ENCODE results near the gene MAP2K7.
"Not testable (repeated sequence)": the region's sequence is repeated elsewhere in the genome, so short reads cannot be mapped to it uniquely, and the experiment has no call there.

Gene MAP2K7

DNA sequence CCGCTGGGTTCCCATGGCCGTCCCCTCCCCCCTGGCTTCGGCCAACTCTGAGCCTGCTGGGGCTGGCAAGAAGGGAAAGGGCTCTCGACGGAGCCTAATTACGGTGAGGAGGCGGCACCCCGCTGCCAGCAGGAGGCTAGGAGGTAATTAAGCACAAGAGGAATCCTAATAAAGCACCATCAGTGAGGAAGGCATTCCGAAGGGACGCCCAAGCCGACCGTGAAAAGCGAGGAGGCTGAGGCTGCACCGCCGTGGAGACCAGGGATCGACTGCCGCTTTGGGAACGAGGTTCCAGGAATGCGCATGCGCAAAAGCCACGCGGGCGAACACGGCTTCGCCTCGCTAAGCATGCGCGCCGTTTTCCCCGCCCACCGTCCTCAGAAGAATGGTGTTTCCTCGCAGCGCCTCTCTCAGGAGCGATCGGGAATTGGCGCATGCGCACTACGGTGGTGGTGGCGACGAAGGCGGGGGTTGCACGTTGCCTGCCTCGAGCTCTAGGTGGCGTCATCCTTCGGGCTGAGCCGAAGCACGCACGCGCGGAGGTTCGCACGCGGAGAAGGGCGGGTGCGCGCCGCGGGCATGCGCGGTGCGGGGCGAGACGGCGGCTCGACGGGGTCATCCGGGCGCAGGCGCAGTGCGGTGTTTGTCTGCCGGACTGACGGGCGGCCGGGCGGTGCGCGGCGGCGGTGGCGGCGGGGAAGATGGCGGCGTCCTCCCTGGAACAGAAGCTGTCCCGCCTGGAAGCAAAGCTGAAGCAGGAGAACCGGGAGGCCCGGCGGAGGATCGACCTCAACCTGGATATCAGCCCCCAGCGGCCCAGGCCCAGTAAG is at the start of gene MAP2K7:
Gene MAP2K7, plus strand, starts transcription at position 634 of the 830 bp plus-strand sequence. Its CDS starts 68 bp downstream, at position 702.
- DNase-seq = peak; percentile 99

DNA sequence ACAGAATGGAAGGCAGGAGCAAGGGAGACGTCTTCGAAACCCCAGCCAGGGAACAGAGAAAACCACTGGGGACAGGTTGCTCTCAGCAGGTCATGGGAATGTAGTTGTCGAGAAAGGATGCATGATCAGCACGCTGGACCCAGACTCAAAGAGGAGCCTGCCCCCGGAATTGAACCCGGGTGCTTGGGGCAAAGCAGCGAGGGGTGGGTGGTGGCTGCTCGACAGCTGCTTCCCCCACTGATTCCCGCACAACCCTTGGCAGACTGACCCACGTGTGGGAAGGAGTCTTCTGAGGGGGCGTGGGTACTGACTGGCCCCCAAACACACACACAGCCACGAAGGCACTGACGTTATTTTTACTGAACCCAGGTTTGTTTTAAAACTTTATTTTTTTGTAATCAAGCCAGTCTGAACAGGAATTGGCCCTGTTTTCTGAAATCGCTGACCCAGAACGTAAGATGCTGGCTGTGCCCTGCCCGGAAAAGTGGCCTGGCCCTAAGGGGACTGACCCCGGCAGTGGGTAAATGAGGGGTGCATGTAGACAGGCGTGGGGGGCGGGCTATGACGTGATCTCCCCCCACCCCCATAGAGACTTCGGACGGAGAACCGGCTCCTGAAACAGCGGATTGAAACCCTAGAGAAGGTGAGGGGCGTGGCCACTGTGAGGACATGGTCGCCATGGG is 48.1 kb upstream of the MAP2K7 start:
- DNase-seq = no peak

DNA sequence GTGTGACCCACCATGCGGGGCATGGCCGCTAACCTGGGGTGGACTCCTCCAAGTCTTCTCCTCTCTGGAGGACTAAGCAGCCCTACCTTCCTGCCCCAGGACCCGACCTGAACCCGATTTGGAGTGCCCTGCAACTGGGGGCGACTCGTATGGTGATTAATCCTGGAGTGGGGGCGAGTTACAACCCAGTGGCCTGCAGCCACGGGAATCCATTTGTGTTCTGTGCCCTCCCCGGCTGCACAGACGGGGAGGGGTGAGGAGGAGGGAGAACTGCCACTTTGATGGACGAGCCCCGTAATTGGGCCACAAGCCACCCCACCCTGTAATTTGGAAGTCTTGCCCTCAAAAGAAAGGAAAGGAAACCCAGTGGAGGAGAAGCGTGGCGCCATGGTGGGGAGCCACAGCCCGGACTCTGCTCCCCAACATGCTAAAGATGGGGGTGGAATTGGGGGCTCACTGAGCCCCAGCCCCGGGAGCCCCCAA is 47.5 kb upstream of the MAP2K7 start:
- DNase-seq = no peak

GRCh38 chr19:7856679-7857663 is 46.7 kb upstream of the MAP2K7 start:
- DNase-seq = no peak

- no peak for DNase-seq
Measured at GRCh38 chr19:7857727-7858108, 46.0 kb upstream of the MAP2K7 start.

GRCh38 chr19:7858109-7858770 is 45.4 kb upstream of the MAP2K7 start:
- DNase-seq = no peak

GRCh38 chr19:7859087-7859486 is 44.6 kb upstream of the MAP2K7 start:
- DNase-seq = not testable (repeated sequence)

DNA sequence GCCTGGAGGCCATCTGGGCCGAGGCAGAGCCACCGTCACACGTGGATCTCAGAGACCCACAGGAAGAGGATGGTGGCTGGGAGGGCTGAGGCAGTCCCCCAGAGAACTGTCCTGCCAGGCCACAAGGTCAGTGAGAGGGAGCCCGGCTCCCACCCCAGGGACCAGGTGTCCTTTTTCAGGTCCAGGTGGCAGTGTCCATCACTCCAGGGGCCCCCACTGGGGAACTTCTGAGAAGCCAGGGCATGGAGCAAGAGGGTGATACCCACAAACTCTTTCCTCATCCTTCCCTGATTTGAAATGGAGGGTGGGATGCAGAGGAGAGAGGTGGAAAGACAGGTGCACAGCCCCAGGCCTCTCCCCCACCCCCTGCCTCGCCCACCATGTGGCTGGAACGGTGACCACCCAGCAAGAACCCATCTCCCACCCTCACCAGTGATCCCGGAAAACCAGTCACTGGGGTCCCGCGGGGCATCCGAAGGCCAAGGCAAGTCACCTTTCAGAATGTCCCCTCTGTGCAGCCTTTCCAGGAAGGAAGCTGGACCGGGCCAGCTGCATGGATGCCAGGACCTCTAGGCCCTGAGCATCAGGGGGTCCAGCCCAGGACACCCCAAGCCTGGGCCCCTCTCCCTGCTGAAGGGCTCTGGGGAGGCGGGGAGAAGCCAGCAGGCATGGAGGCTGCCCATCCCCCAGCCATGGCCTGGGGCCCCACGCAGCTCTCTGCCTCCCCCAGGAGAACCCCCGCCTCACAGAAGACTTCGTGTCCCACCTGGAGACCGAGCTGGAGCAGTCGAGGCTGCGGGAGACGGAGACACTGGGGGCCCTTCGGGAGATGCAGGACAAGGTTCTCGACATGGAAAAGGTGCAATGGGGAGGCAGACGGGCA is 43.6 kb upstream of the MAP2K7 start:
- DNase-seq = no peak

DNA sequence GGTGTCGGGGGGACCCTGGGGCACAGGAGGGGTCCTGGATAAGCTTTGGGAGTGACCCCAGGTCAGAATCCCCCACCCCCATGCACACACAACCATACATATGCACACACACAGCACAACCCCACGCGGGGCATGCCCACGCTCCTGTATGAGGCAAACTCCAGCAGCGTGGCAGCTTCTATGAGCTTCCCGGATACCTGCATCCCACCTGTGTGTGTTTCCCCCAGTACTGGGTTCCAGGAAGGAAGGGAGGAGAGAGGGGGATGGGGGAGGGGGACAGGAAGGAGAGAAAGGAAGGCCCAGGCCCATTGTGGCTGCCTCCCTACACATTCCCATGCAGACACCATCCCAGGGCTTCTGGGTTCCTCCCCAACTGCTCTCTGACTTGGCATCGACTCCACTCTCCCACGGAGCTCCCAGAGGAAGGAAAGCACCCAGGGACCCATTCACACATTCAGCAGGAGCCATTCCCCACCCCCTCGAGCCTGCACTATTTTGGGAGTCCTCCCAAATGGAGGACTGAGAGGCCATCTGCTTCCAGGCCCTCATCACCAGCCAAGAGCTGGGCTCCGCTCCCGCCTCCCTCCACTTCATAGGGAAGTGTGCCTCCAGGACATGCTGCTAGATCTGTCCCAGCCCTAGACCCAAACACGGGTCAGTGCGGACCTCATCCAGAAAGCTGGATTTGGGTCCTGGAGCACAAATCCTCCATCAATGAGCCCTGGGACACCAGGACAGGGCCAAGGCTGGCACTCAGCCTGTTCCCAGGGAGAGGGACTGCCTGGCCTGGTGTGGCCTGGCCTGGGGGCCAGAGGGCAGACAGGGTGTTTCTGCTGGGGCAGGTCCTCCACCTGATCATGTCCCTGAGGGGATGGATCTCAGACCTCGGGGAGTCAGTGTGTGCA is 42.7 kb upstream of the MAP2K7 start:
- DNase-seq = no peak

DNA sequence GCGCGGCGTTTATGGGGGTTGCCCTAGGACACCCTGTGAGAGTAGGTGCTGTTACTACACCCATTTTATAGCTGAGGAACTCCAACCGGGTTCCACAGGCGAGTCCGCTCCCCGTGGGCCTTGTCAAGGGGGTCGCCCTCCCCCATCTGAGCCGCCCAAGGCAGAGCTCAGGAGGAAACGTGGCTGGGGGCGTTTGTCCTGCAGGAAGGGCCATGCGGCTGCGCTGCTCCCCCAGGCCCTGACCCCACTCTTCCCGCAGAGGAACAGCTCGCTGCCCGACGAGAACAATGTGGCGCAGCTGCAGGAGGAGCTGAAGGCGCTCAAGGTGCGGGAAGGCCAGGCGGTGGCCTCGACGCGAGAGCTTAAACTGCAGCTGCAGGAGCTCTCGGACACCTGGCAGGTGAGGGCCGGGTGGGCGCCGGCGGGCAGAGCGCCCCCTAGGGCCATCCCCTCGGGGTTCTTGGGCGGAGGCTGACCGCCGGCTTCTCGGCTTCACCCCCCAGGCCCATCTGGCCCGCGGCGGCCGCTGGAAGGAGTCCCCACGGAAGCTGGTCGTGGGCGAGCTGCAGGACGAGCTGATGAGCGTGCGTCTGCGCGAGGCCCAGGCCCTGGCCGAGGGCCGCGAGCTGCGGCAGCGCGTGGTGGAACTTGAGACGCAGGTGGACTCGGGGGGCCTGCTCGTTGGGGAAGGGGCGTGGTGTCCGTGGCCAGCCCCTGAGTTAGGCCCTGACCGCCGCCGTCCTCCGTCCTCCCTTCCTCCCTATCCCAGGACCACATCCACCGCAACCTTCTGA is 41.9 kb upstream of the MAP2K7 start:
- DNase-seq = no peak

DNA sequence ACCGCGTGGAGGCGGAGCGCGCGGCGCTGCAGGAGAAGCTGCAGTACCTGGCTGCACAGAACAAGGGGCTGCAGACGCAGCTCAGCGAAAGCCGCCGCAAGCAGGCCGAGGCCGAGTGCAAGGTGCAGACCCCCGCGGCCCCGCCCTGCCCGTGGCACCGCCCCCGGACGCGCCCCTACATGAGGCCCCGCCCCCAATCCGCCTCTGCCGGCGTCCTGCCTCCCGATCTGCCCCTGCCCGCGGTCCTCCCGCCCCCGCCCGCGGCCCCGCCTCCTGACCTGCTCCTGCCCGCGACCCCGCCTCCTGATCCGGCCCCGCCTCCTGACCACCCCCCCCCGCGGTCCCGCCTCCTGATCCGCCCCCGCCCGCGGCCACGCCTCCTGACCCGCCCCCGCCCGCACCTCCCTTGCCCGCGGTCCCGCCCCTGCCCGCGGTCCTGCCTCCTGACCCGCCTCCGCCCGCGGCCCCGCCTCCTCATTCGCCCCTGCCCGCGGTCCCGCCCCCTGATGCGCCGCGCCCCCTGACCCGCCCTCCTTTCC is 41.2 kb upstream of the MAP2K7 start:
- DNase-seq = no peak

GRCh38 chr19:7863157-7863970 is 40.3 kb upstream of the MAP2K7 start:
- DNase-seq = no peak

DNA sequence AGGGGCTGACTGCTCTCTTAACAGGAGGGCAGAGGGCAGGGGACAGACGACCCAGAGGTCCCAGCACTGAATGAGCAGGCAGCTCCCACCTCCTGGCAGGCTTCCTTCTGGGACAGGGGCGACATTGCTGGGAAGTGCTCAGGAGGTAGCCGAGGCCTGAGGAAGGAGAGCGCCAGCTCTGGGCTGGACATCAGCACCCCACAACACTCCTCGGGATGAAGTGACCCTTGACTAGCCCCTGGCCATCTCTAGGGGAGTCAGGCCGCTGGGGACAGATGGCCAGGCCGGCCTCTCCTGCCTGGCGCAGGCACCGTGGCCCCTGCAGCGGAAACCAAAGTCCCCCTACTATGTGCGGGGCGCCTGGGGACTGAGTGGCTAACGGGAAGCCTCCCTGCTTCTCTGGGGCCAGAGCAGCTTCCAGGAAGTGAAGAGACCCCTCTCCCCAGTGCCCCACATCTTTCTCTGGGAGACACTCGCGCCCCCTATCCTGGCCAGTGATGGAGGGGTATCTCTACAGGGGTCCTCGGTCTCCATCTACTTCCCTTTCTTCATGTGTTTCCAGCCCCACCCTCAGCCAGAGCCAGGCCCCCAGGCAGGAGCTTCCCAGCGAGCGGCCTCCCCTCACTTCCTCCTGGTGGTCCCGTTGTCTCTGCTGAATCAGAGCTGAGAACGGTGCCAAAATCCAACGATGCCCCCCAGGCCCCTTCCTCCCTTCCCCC is 39.5 kb upstream of the MAP2K7 start:
- DNase-seq = no peak

DNA sequence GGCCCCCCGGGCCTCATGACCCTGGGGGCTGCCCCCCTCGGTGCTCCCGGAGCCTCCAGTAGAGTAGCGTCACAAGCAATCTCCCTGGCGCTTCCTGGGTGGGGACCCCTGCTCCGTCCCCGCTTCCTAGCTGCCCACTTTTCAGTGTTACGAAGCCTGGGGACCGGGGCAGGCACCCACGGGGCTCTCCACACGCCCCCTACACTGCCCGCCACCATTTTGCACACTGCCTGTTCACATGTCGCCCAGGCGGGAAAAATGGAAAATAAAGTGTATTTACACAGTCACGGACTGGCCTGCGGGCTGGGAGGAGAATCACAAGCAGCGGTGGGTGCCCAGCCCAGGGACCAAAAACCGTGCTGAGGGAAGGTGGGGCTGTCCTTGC is 39.0 kb upstream of the MAP2K7 start:
- no peak for DNase-seq

- no peak for DNase-seq
Measured at GRCh38 chr19:7865262-7865911, 38.3 kb upstream of the MAP2K7 start.

GRCh38 chr19:7866399-7867091 is 37.1 kb upstream of the MAP2K7 start:
- DNase-seq = no peak
